ENCODE measurements around the gene TBC1D1.
"Not testable (repeated sequence)": the region's sequence is repeated elsewhere in the genome, so short reads cannot be mapped to it uniquely, and the experiment has no call there.

TBC1D1 gene

DNA sequence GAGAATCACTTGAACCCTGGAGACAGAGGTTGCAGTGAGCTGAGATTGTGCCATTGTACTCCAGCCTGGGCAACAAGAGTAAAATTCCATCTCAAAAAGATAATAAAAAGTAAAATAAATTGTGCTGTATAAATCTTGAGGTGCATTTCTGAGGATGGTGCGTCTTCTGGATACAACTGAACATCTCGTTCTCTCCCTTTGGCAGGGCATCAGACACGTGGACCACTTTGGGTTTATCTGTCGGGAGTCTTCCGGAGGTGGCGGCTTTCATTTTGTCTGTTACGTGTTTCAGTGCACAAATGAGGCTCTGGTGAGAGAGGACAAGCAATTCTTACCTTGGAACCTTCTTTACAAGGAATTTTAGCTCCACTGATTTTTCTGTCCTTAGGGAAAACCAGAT lies 129.5 kb downstream of the TBC1D1 start:
- DNase-seq: no peak

DNA sequence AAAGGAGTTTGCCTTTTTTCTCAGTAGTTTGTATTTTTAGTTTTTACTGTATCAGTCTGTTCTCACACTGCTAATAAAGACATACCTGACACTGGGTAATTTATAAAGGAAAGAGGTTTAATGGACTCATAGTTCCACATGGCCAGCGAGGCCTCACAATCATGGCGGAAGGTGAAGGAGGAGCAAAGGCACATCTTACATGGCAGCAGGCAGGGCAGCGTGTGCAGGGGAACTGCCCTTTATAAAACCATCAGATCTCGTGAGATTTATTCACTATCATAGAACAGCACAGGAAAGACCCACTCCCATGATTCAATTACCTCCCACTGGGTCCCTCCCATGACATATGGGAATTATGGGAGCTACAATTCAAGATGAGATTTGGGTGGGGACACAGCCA lies 130.1 kb downstream of the TBC1D1 start:
- DNase-seq: not testable (repeated sequence)

DNA sequence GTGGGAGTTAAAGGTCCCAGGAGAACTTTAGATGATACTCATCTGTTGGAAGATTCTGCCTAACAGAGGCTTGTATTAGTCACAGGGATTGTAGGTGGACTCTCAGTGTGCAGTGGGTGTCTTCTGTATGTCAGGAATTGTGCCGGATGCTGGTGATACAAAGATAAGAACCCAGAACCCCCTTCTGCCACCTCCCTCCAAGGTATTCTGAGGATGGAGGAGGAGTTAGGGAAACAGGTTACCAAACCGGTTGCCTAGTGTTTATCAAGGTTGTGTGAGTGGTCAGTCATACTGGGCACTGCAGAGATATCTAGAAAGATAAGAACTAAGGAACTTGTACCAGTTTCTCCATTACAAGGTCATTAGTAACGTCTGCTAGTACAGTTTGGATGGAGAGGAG lies 130.9 kb downstream of the TBC1D1 start:
- no peak for DNase-seq

DNA sequence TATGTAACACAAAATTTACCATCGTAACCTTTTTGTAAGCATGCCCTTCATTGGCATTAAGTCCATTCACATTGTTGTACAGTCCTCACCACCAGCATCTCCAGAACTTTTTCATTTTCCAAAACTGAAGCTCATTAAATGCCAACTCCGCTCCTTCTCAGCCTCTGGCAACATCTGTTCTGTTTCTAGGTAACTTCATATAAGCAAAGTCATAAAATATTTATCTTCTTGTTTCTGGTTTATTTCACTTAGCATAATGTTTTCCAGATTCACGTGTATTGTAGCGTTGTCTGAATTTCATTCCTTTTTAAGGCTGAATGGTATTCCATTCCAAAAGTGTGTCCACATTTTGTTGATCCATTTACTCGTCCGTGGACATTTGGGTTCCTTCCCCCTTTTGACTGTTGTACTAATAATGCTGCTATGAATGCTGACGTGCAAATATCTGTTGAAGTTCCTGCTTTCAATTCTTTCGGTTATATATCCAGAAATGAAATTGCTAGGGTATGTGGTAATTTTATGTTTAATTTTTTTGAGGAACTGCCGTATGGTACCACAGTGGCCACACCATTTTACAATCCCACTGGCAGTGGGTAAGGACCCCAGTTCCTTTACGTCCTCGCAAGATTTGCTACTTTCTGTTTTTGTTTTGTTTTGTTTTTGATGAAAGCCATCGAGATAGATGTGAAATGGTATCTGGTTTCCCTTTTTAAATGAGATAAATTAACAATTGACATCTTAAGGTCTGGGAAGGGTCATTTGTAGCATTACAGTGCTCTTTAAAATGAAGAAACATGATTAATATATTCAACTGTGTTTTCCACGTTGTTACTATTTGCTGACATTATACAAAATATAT lies 132.7 kb downstream of the TBC1D1 start:
- no peak for DNase-seq

DNA sequence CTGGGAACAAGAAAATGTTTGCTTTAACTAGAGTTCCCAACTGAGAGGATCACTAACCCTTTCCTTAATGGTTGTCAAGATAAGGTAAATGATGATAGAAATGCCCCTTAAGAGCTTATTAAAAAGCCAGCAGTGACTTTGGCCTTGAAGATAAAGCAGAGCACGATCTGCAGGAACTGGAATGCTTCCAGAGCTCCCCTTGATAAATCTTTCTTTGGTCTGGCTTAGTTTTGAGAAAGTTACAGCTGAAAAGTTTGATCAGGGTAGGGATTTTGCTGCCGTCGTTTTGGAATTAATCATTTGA lies 133.3 kb downstream of the TBC1D1 start:
- no peak for DNase-seq

DNA sequence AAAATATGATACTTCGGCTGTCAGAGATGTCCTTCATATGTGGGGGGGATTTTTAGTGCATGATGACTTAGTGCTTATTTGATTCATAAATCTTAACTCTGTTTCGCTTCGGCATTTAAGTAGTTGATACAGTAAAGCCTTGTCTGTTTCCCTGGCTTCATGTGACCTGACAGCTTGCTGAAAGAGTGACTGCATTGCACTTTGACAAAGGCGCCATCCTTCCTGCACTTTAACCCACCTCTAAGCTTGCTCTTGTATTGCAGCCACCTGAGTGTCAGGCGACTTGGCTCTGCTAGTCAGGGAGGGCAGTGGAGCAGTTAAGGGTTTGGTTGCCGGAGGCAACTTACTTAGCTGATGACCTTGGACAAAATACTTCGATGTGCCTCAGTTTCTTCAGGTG lies 134.8 kb downstream of the TBC1D1 start:
- no peak for DNase-seq

DNA sequence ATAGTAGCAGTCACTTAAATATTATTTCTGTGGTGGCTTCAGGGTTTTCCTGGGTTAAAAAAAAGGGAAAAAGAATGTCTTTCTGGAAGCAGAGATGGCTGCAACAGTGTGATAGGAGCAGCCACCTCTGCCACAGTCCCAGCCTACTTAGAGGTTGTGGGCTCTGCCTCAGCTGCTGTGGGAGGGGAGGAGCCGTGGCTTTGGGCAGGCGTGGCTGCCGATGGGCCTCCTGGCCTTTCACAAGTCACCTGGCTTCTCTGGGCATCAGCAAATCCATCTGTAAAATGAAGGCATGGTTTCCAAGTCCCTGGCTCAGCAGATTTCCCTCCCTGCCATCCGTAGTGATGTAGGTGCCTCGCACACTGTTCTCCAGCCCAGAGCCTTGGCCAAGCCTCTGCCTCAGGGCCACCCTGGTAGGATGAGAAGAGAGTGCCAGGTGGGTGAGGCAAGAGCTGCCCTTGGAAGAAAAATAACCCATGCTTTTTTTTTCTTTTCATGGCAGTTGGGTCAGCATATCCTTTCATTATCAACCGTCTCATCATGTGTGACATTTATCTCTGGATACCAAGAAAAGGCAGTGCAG lies 135.4 kb downstream of the TBC1D1 start:
- no peak for DNase-seq

DNA sequence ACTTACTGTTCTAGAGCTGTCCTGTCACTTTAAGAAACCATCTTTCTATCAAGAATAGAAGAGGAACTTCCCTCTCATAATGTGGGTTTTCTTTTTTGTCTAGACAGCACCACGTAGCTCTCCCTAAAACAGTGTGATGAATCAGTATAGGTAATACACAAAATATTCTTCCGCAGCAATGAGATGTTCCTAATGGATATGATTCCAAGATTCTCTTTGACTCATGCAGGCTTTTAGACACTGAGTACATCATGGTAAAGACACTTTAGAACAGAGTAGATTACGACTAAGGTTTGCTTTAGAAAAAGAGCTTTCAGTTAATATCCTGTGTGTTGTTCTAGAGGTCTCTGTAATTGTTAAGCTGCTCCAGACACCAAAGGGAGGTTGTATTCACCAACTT lies 139.1 kb downstream of the TBC1D1 start:
- DNase-seq: no peak

DNA sequence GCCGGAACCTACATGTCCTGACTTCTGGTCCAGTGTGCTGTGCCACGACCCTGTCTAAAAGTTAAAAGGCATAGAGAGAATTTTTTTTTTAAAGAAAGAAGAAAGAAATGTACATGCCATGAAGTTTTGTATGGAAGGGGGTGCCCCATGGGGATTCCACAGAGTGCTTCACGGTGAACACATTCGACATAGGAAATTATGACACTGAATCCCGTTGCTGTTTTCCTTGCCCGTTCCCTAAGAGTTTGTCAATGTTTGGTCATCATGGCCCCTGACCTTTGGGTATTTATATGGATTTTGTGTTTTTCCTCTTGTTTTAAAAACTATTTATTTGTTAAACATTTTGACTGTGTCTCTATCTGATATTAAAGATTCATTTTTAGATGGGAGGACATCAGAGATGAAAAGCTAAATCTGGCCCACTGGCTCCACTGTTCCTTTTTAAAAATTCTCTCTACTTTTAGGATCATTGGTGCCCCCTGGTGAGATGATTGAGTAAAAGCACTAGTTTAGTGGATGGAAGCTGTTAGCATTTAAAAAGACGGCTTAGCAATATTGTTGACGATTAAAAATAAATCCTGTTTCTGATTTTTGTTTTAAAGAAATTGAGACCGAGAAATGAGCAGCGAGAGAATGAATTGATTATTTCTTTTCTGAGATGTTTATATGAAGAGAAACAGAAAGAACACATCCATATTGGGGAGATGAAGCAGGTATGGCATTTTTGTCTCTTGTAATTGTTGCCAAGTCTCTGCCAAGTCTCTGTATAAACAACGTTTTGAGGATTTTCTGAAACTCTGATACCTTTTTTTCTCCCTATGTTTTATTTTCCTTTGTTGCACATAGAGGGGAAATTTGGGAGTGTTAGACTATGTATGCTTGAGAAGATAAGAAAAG lies 144.3 kb downstream of the TBC1D1 start:
- DNase-seq: no peak

DNA sequence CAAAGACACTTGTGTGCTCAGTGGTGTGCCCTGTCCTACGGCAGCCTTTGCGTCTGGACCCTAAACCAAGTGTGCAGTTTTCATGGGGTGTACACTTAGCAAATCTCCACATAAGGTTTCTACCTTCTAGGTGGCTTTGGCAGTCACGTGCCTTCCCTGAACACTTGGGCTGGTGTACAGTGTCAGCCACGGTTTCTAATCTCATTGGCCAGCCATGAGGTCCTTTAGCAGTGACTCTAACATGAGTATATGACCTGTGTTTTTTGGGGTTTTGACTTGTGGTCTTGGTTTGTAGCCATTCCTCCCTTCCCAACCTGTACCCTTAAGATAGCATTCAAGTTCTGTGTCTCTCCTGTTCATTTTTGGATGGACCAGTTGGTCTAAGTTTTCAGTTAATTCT lies 145.7 kb downstream of the TBC1D1 start:
- no peak for DNase-seq

DNA sequence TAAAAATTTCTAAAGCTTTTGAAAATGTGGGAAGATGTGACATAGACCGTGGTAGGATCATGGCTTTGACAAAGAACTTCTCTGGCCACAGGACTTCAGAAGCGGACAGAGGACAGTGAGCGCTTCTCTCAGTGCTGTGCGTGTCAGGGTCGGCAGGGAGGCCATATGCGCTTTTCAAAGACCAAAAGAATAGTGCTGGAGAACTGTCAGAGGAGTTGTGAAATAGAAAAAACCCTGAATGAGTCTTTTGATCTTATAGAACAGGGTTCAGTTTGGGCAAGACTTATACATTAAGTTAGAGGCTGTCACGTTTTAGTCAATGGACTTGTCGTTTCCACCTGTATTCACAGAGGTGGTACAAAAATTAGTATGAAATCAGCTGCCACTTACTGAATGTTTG lies 146.7 kb downstream of the TBC1D1 start:
- no peak for DNase-seq

DNA sequence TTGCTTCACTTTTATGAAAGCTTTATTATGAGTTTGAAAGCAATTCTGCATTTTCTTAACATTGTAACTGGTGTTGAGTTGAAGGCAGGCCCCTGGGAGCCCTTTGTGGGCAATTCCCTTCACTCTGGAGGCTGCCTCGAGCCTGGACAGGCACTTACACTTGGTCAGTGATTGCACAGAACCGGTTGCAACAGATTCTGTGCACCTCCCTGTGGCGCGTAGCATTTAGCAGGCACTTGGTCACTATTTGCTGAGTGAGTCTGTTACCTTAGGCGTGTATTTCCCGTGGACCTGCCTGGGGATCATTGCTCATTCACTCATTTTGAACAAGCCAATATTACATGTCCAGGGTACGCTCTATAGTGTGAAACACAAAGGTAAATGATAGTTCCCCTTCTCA lies 149.7 kb downstream of the TBC1D1 start:
- no peak for DNase-seq

DNA sequence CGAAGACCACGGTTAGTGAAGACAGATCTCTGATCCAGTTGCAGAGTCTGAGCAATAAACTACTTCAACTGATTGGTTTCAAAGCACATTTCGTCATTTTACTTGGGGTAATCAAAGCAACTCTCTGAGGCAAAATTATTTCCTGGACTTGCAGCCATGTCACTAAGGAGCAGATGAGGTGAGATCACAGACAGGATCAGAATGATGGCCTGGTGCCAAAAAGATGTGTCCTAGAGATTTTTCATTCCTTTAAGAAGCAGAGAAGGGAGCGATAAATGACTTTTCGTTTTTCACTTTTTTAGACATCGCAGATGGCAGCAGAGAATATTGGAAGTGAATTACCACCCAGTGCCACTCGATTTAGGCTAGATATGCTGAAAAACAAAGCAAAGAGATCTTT lies 153.2 kb downstream of the TBC1D1 start:
- no peak for DNase-seq

DNA sequence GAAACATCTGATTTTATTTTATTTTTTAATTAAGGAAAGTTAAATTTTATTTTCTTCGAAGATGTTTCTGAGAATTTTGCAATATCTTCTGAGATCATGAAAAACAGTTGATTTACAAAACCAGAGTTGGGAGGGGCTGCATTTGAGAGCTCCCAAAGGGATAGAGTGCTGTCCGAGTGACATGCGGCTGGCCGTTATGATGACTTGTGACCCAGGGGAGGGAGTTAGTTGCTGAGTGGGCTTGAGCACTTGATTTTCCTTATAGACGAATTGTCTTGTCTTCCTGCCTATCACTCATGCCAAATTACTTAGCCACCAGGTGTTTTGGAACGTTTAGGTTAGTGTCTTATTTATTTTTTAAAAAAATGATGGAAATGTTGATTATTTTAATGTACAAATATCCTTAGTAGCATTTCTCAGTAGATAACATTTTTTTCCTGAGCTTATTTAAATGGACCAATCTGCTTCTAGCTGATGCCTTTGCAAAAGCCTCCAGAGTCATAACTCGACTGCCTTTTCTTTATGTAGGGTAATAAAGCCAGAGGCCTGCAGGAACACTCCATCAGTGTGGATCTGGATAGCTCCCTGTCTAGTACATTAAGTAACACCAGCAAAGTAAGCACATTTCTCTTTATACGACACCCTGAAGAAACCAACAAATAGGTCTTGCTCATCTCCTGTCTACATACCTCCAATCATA lies 154.6 kb downstream of the TBC1D1 start:
- DNase-seq: no peak

DNA sequence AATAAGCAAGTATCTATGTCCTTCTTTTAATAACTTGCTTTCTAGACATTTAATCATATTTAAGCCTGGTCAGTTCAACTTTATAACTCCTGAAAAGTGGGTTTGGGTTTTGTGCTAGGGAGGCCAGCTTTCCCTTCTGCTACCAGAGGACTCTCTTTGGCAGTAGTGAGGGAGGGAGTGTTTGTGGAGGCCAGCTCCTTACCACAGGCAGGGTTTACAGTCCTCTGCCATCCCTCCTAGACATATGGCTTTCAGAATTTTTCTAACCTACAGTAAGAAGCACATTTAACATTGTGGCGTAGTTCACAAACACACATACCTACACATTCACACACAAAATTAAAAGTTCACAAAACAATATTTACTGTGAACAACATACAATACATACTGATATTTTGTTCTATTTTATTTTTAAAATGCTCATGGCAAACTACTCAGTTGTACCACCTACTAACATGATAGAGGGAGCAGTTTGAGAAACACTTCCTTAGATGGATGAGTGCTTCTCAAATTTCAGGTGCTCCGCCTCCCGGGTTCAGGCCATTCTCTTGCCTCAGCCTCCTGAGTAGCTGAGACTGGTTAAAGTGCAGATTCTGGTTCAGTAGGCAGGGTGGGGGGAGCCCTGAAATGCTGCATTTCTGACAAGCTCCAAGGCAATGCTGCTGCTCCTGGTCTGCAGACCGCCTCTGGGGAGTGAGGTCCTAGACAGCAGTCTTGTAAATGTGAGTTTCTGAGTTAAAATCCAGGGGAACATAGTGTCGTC lies 156.0 kb downstream of the TBC1D1 start:
- no peak for DNase-seq

DNA sequence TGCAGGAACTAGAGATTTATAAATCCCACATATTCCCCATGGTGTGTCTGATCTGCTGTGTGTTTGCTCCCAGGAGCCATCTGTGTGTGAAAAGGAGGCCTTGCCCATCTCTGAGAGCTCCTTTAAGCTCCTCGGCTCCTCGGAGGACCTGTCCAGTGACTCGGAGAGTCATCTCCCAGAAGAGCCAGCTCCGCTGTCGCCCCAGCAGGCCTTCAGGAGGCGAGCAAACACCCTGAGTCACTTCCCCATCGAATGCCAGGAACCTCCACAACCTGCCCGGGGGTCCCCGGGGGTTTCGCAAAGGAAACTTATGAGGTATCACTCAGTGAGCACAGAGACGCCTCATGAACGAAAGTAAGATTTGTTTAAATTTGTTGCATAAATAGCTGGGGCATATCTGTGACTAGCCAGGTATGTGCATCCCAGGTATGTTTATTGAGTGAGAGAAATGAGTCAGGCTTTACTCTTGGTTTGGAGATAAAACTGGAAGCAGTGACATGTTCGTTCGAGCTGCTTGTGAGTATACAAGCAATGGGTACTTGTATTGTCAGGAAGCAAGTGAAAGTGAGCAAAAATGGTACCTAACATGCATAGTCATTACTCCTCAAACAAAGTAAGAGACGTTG lies 158.8 kb downstream of the TBC1D1 start:
- no peak for DNase-seq

DNA sequence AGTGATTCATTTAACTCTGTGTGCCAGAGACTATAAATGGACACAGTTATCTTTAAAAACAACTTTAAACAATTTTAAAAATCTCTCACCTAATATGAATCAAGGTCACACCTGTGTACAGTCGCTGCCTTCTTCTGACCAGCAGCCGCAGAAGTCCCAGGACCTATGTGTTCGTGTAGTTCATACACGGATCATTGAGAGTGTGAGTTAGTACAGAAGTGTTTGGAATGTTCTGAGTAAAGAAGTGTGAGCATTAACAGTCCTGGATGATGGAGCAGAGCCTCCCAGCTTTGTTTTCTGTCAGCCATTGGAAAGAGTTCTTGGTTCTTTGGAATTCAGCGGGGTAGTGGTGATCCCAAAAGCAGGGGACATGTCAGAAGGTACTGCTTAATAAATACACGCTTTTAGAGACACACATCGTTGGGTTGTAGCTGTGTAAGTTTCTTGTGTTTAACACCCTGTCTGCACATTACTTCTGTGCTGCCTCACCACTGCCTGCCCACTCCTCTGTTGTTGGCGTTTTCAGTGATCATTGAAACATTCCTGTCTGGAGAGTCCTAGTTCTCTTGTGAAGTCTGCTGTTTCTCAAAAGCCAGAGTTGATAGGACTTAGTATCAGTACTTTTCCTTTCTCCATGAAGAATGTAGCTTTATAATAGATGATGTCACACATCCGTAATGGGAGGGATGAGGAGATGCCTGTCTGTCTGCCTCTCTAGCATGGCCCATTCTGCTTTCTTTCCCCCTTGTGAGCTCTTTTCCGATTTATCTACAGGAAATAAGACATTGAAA lies 159.9 kb downstream of the TBC1D1 start:
- no peak for DNase-seq

DNA sequence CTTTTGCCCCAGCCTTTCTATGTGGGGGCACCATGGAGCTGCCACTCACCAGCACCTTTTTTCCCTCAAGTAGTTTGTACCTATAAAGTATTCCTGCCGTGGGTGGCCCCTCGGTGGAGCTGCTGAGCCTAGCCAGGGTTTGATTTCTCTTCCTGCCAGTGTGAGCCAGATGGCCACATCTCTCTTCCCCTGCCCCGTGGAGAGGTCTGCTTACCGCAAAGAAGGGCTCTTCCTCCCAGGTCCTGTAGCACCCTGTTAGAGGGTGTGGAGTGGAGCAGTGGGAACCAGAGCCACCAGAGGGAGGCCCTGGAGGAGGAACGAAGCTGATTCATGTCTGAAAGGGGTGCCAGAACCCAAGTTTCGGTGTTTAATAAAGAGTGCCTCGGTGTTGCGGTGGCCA lies 164.7 kb downstream of the TBC1D1 start:
- DNase-seq: no peak

DNA sequence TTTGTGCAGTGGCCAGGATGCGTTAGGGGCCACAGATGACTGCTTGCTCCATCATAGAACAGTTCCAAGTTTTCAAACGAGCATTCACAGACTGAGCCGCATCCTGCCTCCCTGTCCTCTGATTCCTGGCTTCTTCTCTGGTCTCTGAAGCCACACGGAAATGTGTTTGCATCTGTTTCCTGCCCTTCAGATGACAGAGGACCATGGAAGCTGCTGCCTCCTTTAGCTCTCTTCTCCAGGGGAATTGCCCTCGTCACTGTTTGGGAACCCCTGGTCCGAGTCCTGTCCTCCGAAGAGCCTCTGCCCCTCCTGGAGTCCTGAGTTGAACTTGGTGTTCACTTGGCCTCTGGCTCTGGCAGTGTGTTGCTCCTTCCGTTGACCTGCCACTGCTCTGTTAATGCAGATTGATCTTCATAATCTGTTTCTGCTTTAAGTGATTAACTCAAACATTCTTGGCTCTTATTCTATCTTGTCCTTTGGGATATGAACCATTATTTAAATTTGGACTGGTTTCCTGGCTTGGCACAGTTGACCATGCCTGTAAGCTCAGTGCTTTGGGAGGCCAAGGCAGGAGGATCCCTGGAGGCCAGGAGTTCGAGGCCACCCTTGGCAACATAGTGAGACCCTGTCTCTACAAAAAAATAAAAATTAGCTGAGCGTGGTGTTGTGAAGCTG lies 165.3 kb downstream of the TBC1D1 start:
- no peak for DNase-seq

DNA sequence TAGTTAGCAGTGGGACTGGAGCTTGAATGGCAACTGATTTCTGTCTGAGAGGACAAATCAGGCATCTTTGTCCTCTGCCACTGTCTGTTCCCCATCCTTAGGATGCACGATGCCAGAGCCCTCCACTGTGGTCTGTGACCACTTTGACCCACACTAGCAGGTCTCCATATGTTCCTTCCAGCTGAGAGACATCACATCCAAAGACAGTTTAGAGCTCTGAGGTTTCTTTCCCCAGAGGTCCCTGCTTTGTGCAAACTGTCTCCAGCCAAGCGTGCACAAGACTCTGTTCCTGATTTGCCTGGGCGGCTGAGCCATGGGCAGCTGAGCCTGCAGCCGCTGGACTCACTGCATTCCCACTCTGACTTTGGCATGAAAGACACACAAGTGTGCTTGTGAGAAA lies 167.3 kb downstream of the TBC1D1 start:
- DNase-seq: no peak
